ENCODE data around the gene SOS1.

The SOS1 gene

GRCh38 chr2:39124000-39124745 is 3.3 kb upstream of the SOS1 start:
- Histone ChIP-seq H3K4me1 (ENCODE audit: control insufficient read depth, insufficient read depth, low read length, poor library complexity, severe bottlenecking) (peaks cover 29% of the 10 kb centered on the region), H3K27me3 (replicated peaks; ENCODE audit: control insufficient read depth, insufficient read depth, low read length, poor library complexity, severe bottlenecking) (no peaks in the 10 kb centered on the region), H3K36me3 (ENCODE audit: control insufficient read depth, insufficient read depth, low read length) (no peaks in the 10 kb centered on the region), H3K9me3 (ENCODE audit: control insufficient read depth, low read length) (no peaks in the 10 kb centered on the region), H3K27ac (ENCODE audit: insufficient read depth, low read length, poor library complexity, severe bottlenecking) (peak overlapping the region; percentile 88), H3K4me3 (ENCODE audit: insufficient read depth, low read depth, low read length, poor library complexity, severe bottlenecking) (peak overlapping the region; percentile 68)
- peak; percentile 92 to 95 (median 95) for DNase-seq

- peak overlapping the region; percentile 68 for H3K4me3 ChIP-seq (ENCODE audit: insufficient read depth, low read depth, low read length, poor library complexity, severe bottlenecking)
- H3K27me3 ChIP-seq (replicated peaks; ENCODE audit: control insufficient read depth, insufficient read depth, low read length, poor library complexity, severe bottlenecking): no peaks in the 10 kb centered on the region
- no peaks in the 10 kb centered on the region for H3K36me3 ChIP-seq (ENCODE audit: control insufficient read depth, insufficient read depth, low read length)
- H3K9me3 ChIP-seq (ENCODE audit: control insufficient read depth, low read length): no peaks in the 10 kb centered on the region
- DNase-seq: no peak
- H3K4me1 ChIP-seq (ENCODE audit: control insufficient read depth, insufficient read depth, low read length, poor library complexity, severe bottlenecking): peaks cover 30% of the 10 kb centered on the region
- H3K27ac ChIP-seq (ENCODE audit: insufficient read depth, low read length, poor library complexity, severe bottlenecking): peak overlapping the region; percentile 88
Measured at GRCh38 chr2:39123436-39123999, 2.7 kb upstream of the SOS1 start.

GRCh38 chr2:39121523-39122063 is 742 bp upstream of the SOS1 start:
- DNase-seq: no peak

GRCh38 chr2:39120521-39120770 is 405 bp downstream of the SOS1 start:
- Histone ChIP-seq H3K4me1 (ENCODE audit: control insufficient read depth, insufficient read depth, low read length, poor library complexity, severe bottlenecking) (peaks cover 26% of the 10 kb centered on the region), H3K27me3 (replicated peaks; ENCODE audit: control insufficient read depth, insufficient read depth, low read length, poor library complexity, severe bottlenecking) (no peaks in the 10 kb centered on the region), H3K36me3 (ENCODE audit: control insufficient read depth, insufficient read depth, low read length) (no peaks in the 10 kb centered on the region), H3K9me3 (ENCODE audit: control insufficient read depth, low read length) (no peaks in the 10 kb centered on the region), H3K4me3 (ENCODE audit: insufficient read depth, low read depth, low read length, poor library complexity, severe bottlenecking) (peak overlapping the region; percentile 77), H3K27ac (ENCODE audit: insufficient read depth, low read length, poor library complexity, severe bottlenecking) (peak overlapping the region; percentile 87)
- no peak for DNase-seq

More at GRCh38 chr2:39121523-39122063, 742 bp upstream of the SOS1 start:
- H3K36me3 ChIP-seq (ENCODE audit: control insufficient read depth, insufficient read depth, low read length): no peaks in the 10 kb centered on the region
- no peaks in the 10 kb centered on the region for H3K9me3 ChIP-seq (ENCODE audit: control insufficient read depth, low read length)
- H3K4me3 ChIP-seq (ENCODE audit: insufficient read depth, low read depth, low read length, poor library complexity, severe bottlenecking): peak overlapping the region; percentile 70
- H3K27ac ChIP-seq (ENCODE audit: insufficient read depth, low read length, poor library complexity, severe bottlenecking): peak overlapping the region; percentile 87
- no peaks in the 10 kb centered on the region for H3K27me3 ChIP-seq (replicated peaks; ENCODE audit: control insufficient read depth, insufficient read depth, low read length, poor library complexity, severe bottlenecking)
- H3K4me1 ChIP-seq (ENCODE audit: control insufficient read depth, insufficient read depth, low read length, poor library complexity, severe bottlenecking): peaks cover 26% of the 10 kb centered on the region

GRCh38 chr2:39119732-39120520 is 925 bp downstream of the SOS1 start:
- H3K4me1 ChIP-seq (ENCODE audit: control insufficient read depth, insufficient read depth, low read length, poor library complexity, severe bottlenecking): peaks cover 30% of the 10 kb centered on the region
- peak overlapping the region; percentile 77 for H3K4me3 ChIP-seq (ENCODE audit: insufficient read depth, low read depth, low read length, poor library complexity, severe bottlenecking)
- H3K27me3 ChIP-seq (replicated peaks; ENCODE audit: control insufficient read depth, insufficient read depth, low read length, poor library complexity, severe bottlenecking): no peaks in the 10 kb centered on the region
- no peaks in the 10 kb centered on the region for H3K36me3 ChIP-seq (ENCODE audit: control insufficient read depth, insufficient read depth, low read length)
- peak; percentile 32 to 44 (median 41) for DNase-seq
- H3K9me3 ChIP-seq (ENCODE audit: control insufficient read depth, low read length): no peaks in the 10 kb centered on the region
- H3K27ac ChIP-seq (ENCODE audit: insufficient read depth, low read length, poor library complexity, severe bottlenecking): peak overlapping the region; percentile 87

- no peaks in the 10 kb centered on the region for H3K9me3 ChIP-seq (ENCODE audit: control insufficient read depth, low read length)
- peaks cover 31% of the 10 kb centered on the region for H3K4me1 ChIP-seq (ENCODE audit: control insufficient read depth, insufficient read depth, low read length, poor library complexity, severe bottlenecking)
- peak overlapping the region; percentile 77 for H3K4me3 ChIP-seq (ENCODE audit: insufficient read depth, low read depth, low read length, poor library complexity, severe bottlenecking)
- H3K36me3 ChIP-seq (ENCODE audit: control insufficient read depth, insufficient read depth, low read length): no peaks in the 10 kb centered on the region
- H3K27ac ChIP-seq (ENCODE audit: insufficient read depth, low read length, poor library complexity, severe bottlenecking): peak overlapping the region; percentile 87
- no peaks in the 10 kb centered on the region for H3K27me3 ChIP-seq (replicated peaks; ENCODE audit: control insufficient read depth, insufficient read depth, low read length, poor library complexity, severe bottlenecking)
- DNase-seq: no peak
Measured at GRCh38 chr2:39118786-39119499, 1.9 kb downstream of the SOS1 start.

GRCh38 chr2:39115556-39115955 is 5.3 kb downstream of the SOS1 start:
- no peak for DNase-seq
- Histone ChIP-seq H3K9me3 (ENCODE audit: control insufficient read depth, low read length) (no peaks in the 10 kb centered on the region), H3K4me1 (ENCODE audit: control insufficient read depth, insufficient read depth, low read length, poor library complexity, severe bottlenecking) (peaks cover 19% of the 10 kb centered on the region)

GRCh38 chr2:39114771-39115170 is 6.1 kb downstream of the SOS1 start:
- Histone ChIP-seq H3K36me3 (ENCODE audit: control insufficient read depth, insufficient read depth, low read length) (peaks cover 5% of the 10 kb centered on the region), H3K27ac (ENCODE audit: insufficient read depth, low read length, poor library complexity, severe bottlenecking) (no peak overlapping the region), H3K27me3 (replicated peaks; ENCODE audit: control insufficient read depth, insufficient read depth, low read length, poor library complexity, severe bottlenecking) (no peaks in the 10 kb centered on the region), H3K9me3 (ENCODE audit: control insufficient read depth, low read length) (no peaks in the 10 kb centered on the region), H3K4me1 (ENCODE audit: control insufficient read depth, insufficient read depth, low read length, poor library complexity, severe bottlenecking) (peaks cover 19% of the 10 kb centered on the region), H3K4me3 (ENCODE audit: insufficient read depth, low read depth, low read length, poor library complexity, severe bottlenecking) (no peak overlapping the region)
- DNase-seq: no peak

More at GRCh38 chr2:39115556-39115955, 5.3 kb downstream of the SOS1 start:
- no peak overlapping the region for H3K4me3 ChIP-seq (ENCODE audit: insufficient read depth, low read depth, low read length, poor library complexity, severe bottlenecking)
- H3K36me3 ChIP-seq (ENCODE audit: control insufficient read depth, insufficient read depth, low read length): peaks cover 5% of the 10 kb centered on the region
- H3K27ac ChIP-seq (ENCODE audit: insufficient read depth, low read length, poor library complexity, severe bottlenecking): no peak overlapping the region
- no peaks in the 10 kb centered on the region for H3K27me3 ChIP-seq (replicated peaks; ENCODE audit: control insufficient read depth, insufficient read depth, low read length, poor library complexity, severe bottlenecking)

GRCh38 chr2:39109537-39109936 is 11.3 kb downstream of the SOS1 start:
- Histone ChIP-seq H3K27me3 (replicated peaks; ENCODE audit: control insufficient read depth, insufficient read depth, low read length, poor library complexity, severe bottlenecking) (no peaks in the 10 kb centered on the region), H3K9me3 (ENCODE audit: control insufficient read depth, low read length) (no peaks in the 10 kb centered on the region), H3K4me1 (ENCODE audit: control insufficient read depth, insufficient read depth, low read length, poor library complexity, severe bottlenecking) (peaks cover 12% of the 10 kb centered on the region), H3K27ac (ENCODE audit: insufficient read depth, low read length, poor library complexity, severe bottlenecking) (no peak overlapping the region), H3K4me3 (ENCODE audit: insufficient read depth, low read depth, low read length, poor library complexity, severe bottlenecking) (no peak overlapping the region), H3K36me3 (ENCODE audit: control insufficient read depth, insufficient read depth, low read length) (peaks cover 5% of the 10 kb centered on the region)
- DNase-seq: no peak

All from effector memory CD4-positive, alpha-beta T cell (primary cell).